Measurements from ENCODE around the gene LMBRD1. TPM values are rescaled to one million over a fixed set of nuclear protein-coding genes. Genes with fewer than 3 reads are reported as not detected.

LMBRD1 gene
- total RNA-seq, 1 donor from 2014 or later, result 68.8 TPM

DNA sequence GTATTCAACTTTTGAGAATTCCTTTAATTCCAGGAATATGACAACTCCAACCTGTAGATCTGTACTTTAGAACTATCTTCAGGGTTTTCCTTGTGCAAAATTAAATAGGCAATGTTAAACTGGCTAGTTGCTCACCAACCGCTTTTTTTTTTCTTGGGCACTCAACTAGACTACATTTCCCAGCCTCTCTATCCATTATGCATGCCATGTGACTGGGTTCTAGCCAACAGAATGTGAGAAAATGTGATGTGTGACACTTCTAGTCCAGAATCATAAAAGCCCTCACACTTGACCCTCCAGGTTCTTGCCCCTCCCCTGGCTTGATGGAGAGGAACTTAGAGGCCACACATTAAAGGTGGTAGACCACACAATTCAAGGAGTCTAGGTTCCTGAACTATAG is 166.0 kb downstream of the LMBRD1 start:
- DNase-seq, result no peak

DNA sequence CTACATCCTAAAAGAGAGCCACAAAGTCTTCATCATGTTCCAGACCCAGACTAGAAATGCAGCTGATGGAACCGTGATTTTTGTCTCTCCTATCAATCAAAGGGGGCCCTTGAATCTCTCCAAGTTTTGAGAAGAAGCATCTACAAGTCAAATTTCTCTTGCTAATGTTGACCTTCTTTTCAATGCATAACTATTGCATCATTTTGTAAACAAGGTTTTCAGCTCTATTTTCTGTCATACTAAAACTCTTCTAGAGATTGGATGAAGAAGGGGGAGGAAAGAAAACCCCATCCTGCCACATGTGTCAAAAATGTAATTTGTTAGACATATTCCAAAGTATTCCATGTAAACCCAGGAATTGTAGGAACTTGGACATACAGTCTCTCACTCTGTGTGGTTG is 169.2 kb downstream of the LMBRD1 start:
- no peak for DNase-seq

DNA sequence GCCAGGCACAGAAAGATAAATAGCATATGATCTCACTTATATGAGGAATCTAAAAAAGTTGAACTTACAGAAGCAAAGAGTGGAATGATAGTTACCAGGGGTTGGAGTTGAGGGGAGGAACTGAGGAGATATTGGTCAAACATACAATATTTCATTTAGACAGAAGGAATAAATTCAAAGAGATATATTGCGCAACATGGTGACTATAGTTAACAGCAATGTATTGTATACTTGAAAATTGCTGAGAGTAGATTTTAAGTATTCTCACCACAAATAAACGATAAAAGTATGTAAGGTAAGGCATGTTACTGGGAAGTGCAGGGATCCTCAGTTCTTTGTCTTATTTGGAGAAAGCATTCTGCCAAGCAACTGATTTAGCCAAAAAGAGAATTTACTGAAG is 171.9 kb downstream of the LMBRD1 start:
- no peak for DNase-seq

Other genes starting within 250 kb of the LMBRD1 start
- gene COL19A1, start 69.5 kb upstream of the LMBRD1 start, total RNA-seq, result 26.4 TPM

Measured in tongue (tissue), 2 donors.